PC-9 (cell line): ENCODE measurements around the gene VEPH1. TPM values are rescaled to one million over a fixed set of nuclear protein-coding genes. Genes with fewer than 3 reads are reported as not detected.

Source experiments
- BruUV-seq: library from RNA; stranded (reverse); fragments of 400-500 nt; replicated peaks from 2 replicates; lab custom pipeline; 2021; lab: Mats Ljungman, UMichigan
- CTCF ChIA-PET: fragments of 300-600 bp; sonication (Branson Sonifier 250); formaldehyde crosslinking; loops from one replicate; lab custom pipeline; 2022; ENCODE audit warnings: antibody characterized with exemption; lab: Charles Lee
- POLR2A ChIA-PET: fragments of 300-600 bp; sonication (Branson Sonifier 250); formaldehyde crosslinking; loops from one replicate; lab custom pipeline; 2022; ENCODE audit warnings: antibody characterized with exemption; ENCODE audit not compliant: unreplicated experiment; lab: Charles Lee
- DNase-seq, 2 experiments: peaks; one replicate each; pipeline versions ENCODE4 v3.0.0 to v3.0.0-alpha.2; 2015 to 2022; ENCODE audit warnings: mixed read lengths in 1 of 2
- H2AFZ ChIP-seq: fragments of 200-600 bp; sonication (generic); 2 replicates; pipeline ENCODE4 v1.8.1; 2017; ENCODE audit warnings: antibody characterized with exemption
- H3F3A ChIP-seq: fragments of 200-600 bp; sonication (generic); 2 replicates; pipeline ENCODE4 v1.8.1; 2017; ENCODE audit warnings: antibody characterized with exemption, mild to moderate bottlenecking, low read depth; ENCODE audit not compliant: insufficient read depth
- H3K27ac ChIP-seq: fragments of 200-600 bp; sonication (generic); 2 replicates; pipeline ENCODE4 v1.6.1; 2016; ENCODE audit warnings: mixed run types
- H3K27me3 ChIP-seq: fragments of 200-600 bp; sonication (generic); 2 replicates; pipeline ENCODE4 v1.6.1; 2016; ENCODE audit warnings: low read depth, mixed run types; ENCODE audit not compliant: insufficient read depth
- H3K36me3 ChIP-seq: fragments of 200-600 bp; sonication (generic); 2 replicates; pipeline ENCODE4 v1.6.1; 2016; ENCODE audit warnings: low read depth, mixed run types
- H3K4me1 ChIP-seq: fragments of 200-600 bp; sonication (generic); replicated peaks from 2 replicates; pipeline ENCODE4 v1.6.1; 2016; ENCODE audit warnings: mixed run types; ENCODE audit not compliant: insufficient read depth
- H3K4me2 ChIP-seq: fragments of 200-600 bp; sonication (generic); 2 replicates; pipeline ENCODE4 v1.6.1; 2017; ENCODE audit warnings: mixed run types
- H3K4me3 ChIP-seq: fragments of 200-600 bp; sonication (generic); 2 replicates; pipeline ENCODE4 v1.6.1; 2016; ENCODE audit warnings: mixed run types
- H3K79me2 ChIP-seq: fragments of 200-600 bp; sonication (generic); 2 replicates; pipeline ENCODE4 v1.6.1; 2017; ENCODE audit warnings: low read depth, mixed run types
- H3K9me2 ChIP-seq: fragments of 200-600 bp; sonication (generic); 2 replicates; pipeline ENCODE4 v1.8.1; 2017; ENCODE audit warnings: mild to moderate bottlenecking; ENCODE audit not compliant: insufficient read depth
- H3K9me3 ChIP-seq: fragments of 200-600 bp; sonication (generic); 2 replicates; pipeline ENCODE4 v1.8.1; 2016; ENCODE audit warnings: low read depth; ENCODE audit not compliant: insufficient read depth
- H4K20me1 ChIP-seq: fragments of 200-600 bp; sonication (generic); 2 replicates; pipeline ENCODE4 v1.8.1; 2017; ENCODE audit not compliant: insufficient read depth
- CTCF ChIP-seq: fragments of 200-600 bp; sonication (generic); conservative IDR thresholded peaks from 2 replicates; pipeline ENCODE4 v1.6.1; 2017; ENCODE audit warnings: mixed run types, antibody characterized with exemption, mild to moderate bottlenecking, moderate library complexity
- EZH2 ChIP-seq: fragments of 200-600 bp; sonication (generic); IDR thresholded peaks from 2 replicates; pipeline ENCODE4 v1.8.0; 2017; ENCODE audit warnings: antibody characterized with exemption, low read depth
- intact Hi-C: fragments of 100-400 bp; cut with micrococcal nuclease; formaldehyde crosslinking; loops from one replicate; pipeline ENCODE4 v1.10.0; 2022; ENCODE audit not compliant: unreplicated experiment
- total RNA-seq: library from RNA; stranded (reverse); gene quantifications from 2 replicates; pipeline ENCODE4 v1.2.3, GENCODE V29; 2021

The VEPH1 gene
- total RNA-seq, 1 experiment from 2014 or later, result 4.0 TPM

- TF ChIP-seq EZH2 (no peak), CTCF (no peak)
Observed at GRCh38 chr3:157412323-157412855, 90.8 kb downstream of the VEPH1 start.

GRCh38 chr3:157410945-157411344 lies 92.3 kb downstream of the VEPH1 start:
- Histone ChIP-seq H3K9me3 (no peaks in the 10 kb centered on the region; the same call in 1 of the 2 replicates), H4K20me1 (no peaks in the 10 kb centered on the region), H3K4me1 (peaks cover 32% of the 10 kb centered on the region), H3K27ac (no peak overlapping the region), H3K36me3 (no peaks in the 10 kb centered on the region), H3K79me2 (no peaks in the 10 kb centered on the region), H3K27me3 (no peaks in the 10 kb centered on the region), H3K4me3 (no peak overlapping the region), H3F3A (peaks cover 16% of the 10 kb centered on the region), H3K4me2 (no peak overlapping the region), H3K9me2 (no peaks in the 10 kb centered on the region), H2AFZ (no peak overlapping the region)
- BruUV-seq, result no TSS peak
- CTCF ChIA-PET, result no interaction called here
- intact Hi-C loops, result no loop called here
- TF ChIP-seq CTCF, result no peak
- TF ChIP-seq EZH2, result no peak
- POLR2A ChIA-PET, result no interaction called here
- no peak for DNase-seq

More at GRCh38 chr3:157412323-157412855, 90.8 kb downstream of the VEPH1 start:
- Histone ChIP-seq H3K27me3 (no peaks in the 10 kb centered on the region), H2AFZ (no peak overlapping the region), H4K20me1 (no peaks in the 10 kb centered on the region), H3K4me2 (no peak overlapping the region), H3K79me2 (no peaks in the 10 kb centered on the region), H3K4me1 (peaks cover 37% of the 10 kb centered on the region), H3K4me3 (no peak overlapping the region), H3F3A (peaks cover 16% of the 10 kb centered on the region), H3K36me3 (no peaks in the 10 kb centered on the region), H3K27ac (no peak overlapping the region), H3K9me2 (no peaks in the 10 kb centered on the region), H3K9me3 (peaks cover 2% of the 10 kb centered on the region; the same call in 1 of the 2 replicates)
- ChIA-PET CTCF (no interaction called here), POLR2A (no interaction called here)
- intact Hi-C loops, result no loop called here
- no TSS peak for BruUV-seq
- DNase-seq, result no peak

- TF ChIP-seq CTCF (no peak), EZH2 (no peak)
- ChIA-PET CTCF (no interaction called here), POLR2A (no interaction called here)
- Histone ChIP-seq H2AFZ (no peak overlapping the region), H3K4me3 (no peak overlapping the region), H3K36me3 (no peaks in the 10 kb centered on the region), H3K79me2 (no peaks in the 10 kb centered on the region), H3K27ac (peak overlapping the region; percentile 49), H3K4me1 (peaks cover 32% of the 10 kb centered on the region), H3F3A (peaks cover 16% of the 10 kb centered on the region), H3K27me3 (no peaks in the 10 kb centered on the region), H3K9me3 (no peaks in the 10 kb centered on the region; the same call in 1 of the 2 replicates), H3K9me2 (no peaks in the 10 kb centered on the region), H4K20me1 (no peaks in the 10 kb centered on the region), H3K4me2 (peak overlapping the region; percentile 51)
- BruUV-seq, result no TSS peak
- no peak for DNase-seq
- intact Hi-C loops, result no loop called here
Observed at GRCh38 chr3:157409516-157409915, 93.7 kb downstream of the VEPH1 start.
